OCI-LY7 (cell line): ENCODE data around the gene ICOSLG. TPM values are rescaled to one million over a fixed set of nuclear protein-coding genes. Genes with fewer than 3 reads are reported as not detected.
"Not testable (repeated sequence)": the region's sequence is repeated elsewhere in the genome, so short reads cannot be mapped to it uniquely, and the experiment has no call there.

ENCODE experiments used
- BruUV-seq: library from RNA; stranded (reverse); fragments of 400-500 nt; replicated peaks from 2 replicates; lab custom pipeline; 2021; lab: Mats Ljungman, UMichigan
- CTCF ChIA-PET: fragments of 300-600 bp; sonication (Branson Sonifier 250); formaldehyde crosslinking; loops from one replicate; lab custom pipeline; 2022; ENCODE audit warnings: antibody characterized with exemption; ENCODE audit not compliant: unreplicated experiment; lab: Charles Lee
- POLR2A ChIA-PET: fragments of 300-600 bp; sonication (Branson Sonifier 250); formaldehyde crosslinking; loops from one replicate; lab custom pipeline; 2022; ENCODE audit warnings: antibody characterized with exemption; lab: Charles Lee
- DNase-seq: peaks from one replicate; pipeline ENCODE4 v3.0.0-alpha.2; 2015; ENCODE audit warnings: low spot score
- H2AFZ ChIP-seq: fragments of 200-600 bp; sonication (generic), shearing (Covaris generic); 2 replicates; pipeline ENCODE4 v1.6.1; 2014; ENCODE audit warnings: mild to moderate bottlenecking, antibody characterized with exemption, low read length, moderate library complexity
- H3K27ac ChIP-seq: fragments of 200-600 bp; sonication (generic); 2 replicates; pipeline ENCODE4 v1.5.1; 2014; ENCODE audit warnings: mixed run types, low read depth, mild to moderate bottlenecking, moderate library complexity, low read length, inconsistent platforms; ENCODE audit not compliant: poor library complexity, severe bottlenecking
- H3K36me3 ChIP-seq: fragments of 200-600 bp; sonication (generic); 2 replicates; pipeline ENCODE4 v1.6.1; 2014; ENCODE audit warnings: mild to moderate bottlenecking, antibody characterized with exemption, low read length, moderate library complexity, mixed read lengths; ENCODE audit not compliant: insufficient read depth
- H3K4me1 ChIP-seq: fragments of 200-600 bp; sonication (generic); 2 replicates; pipeline ENCODE4 v1.5.1; 2014; ENCODE audit warnings: mild to moderate bottlenecking, low read length; ENCODE audit not compliant: insufficient read depth, poor library complexity, severe bottlenecking
- H3K4me2 ChIP-seq: fragments of 200-600 bp; sonication (generic); 2 replicates; pipeline ENCODE4 v1.6.1; 2014; ENCODE audit warnings: mild to moderate bottlenecking, low read length
- H3K4me3 ChIP-seq: fragments of 200-600 bp; sonication (generic); 2 replicates; pipeline ENCODE4 v1.5.1; 2014; ENCODE audit warnings: mild to moderate bottlenecking, low read depth, low read length; ENCODE audit not compliant: poor library complexity, severe bottlenecking
- H3K79me2 ChIP-seq: fragments of 200-600 bp; sonication (generic); 2 replicates; pipeline ENCODE4 v1.6.1; 2016; ENCODE audit warnings: low read depth, mild to moderate bottlenecking, low read length, moderate library complexity, mixed read lengths; ENCODE audit not compliant: insufficient read depth
- H3K9me2 ChIP-seq: fragments of 200-600 bp; sonication (generic); 2 replicates; pipeline ENCODE4 v1.6.1; 2016; ENCODE audit warnings: mild to moderate bottlenecking, low read length, mixed read lengths; ENCODE audit not compliant: insufficient read depth
- H3K9me3 ChIP-seq: fragments of 200-600 bp; sonication (generic); 2 replicates; pipeline ENCODE4 v1.6.1; 2014; ENCODE audit warnings: mild to moderate bottlenecking, mixed run types, low read length, mixed read lengths
- H4K20me1 ChIP-seq: fragments of 200-600 bp; sonication (generic); 2 replicates; pipeline ENCODE4 v1.6.1; 2014; ENCODE audit warnings: mild to moderate bottlenecking, antibody characterized with exemption, low read length, moderate library complexity, mixed read lengths; ENCODE audit not compliant: insufficient read depth
- EZH2phosphoT487 ChIP-seq: fragments of 200-600 bp; sonication (generic); IDR thresholded peaks from 2 replicates; pipeline ENCODE4 v1.6.1; 2018; ENCODE audit warnings: low read depth, borderline replicate concordance, mild to moderate bottlenecking, mixed run types, antibody characterized with exemption, low read length, moderate library complexity, mixed read lengths
- intact Hi-C: fragments of 100-400 bp; cut with micrococcal nuclease; formaldehyde crosslinking; loops from one replicate; pipeline ENCODE4 v1.10.0; 2022; ENCODE audit not compliant: unreplicated experiment
- total RNA-seq, 2 experiments: library from RNA; depleted of rRNA in 1 of 2; stranded (reverse); fragments of >200 nt in 1 of 2; shearing (Covaris generic) in 1 of 2; gene quantifications; 2 replicates each; pipeline ENCODE4 v1.2.3, GENCODE V29; 2014 to 2022
- TF ChIP-seq, protein P1 (sequence below): fragments of 200-600 bp; sonication (generic); conservative IDR thresholded peaks from 2 replicates; pipeline ENCODE4 v1.5.1; 2014; ENCODE audit warnings: mild to moderate bottlenecking, antibody characterized with exemption, low read length, moderate library complexity, mixed read lengths

Gene ICOSLG
- total RNA-seq, 2 experiments from 2014 or later: 5.2 to 8.3 TPM

DNA sequence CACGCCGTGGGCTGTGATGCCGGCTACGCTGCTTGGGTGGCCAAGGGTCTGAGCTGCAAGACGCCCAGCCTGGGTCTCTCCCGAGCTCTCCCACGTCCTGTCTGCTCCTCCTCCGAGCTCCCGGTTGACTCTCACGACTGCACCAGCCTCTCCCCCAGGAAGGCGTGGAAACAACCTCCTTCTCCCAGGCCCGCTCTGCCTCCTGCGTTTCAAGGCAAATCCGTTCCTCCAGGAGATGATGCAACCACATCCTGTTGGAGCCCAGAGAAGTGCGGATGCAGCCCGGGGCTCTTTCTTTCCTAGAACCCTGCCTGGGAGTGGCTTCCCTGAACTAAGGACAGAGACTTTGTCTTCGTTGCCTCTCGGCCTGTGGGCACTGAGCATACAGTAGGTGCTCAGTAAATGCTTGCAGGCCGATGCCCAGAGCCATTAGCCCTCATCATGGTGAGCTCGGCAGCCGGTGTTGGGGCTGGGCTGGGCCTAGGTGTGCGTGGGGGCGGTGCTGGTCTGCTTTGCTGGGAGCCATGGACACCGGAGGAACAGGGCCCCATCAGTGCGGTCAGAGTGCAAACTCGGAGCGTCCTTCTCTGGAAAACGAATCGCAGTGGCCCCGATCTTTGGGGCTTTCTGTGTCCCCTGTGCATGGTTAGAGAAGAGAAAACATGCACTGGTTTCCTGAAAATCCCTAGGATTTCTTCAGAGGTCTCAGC lies 38.0 kb downstream of the ICOSLG start:
- H4K20me1 ChIP-seq, H3K27ac ChIP-seq, intact Hi-C loops, H3K79me2 ChIP-seq, H3K9me3 ChIP-seq, H3K4me2 ChIP-seq, H3K9me2 ChIP-seq, CTCF ChIA-PET, H2AFZ ChIP-seq, H3K4me3 ChIP-seq, H3K36me3 ChIP-seq, POLR2A ChIA-PET, DNase-seq, BruUV-seq: not testable (repeated sequence)
- H3K4me1 ChIP-seq: peaks cover 19% of the 10 kb centered on the region

DNA sequence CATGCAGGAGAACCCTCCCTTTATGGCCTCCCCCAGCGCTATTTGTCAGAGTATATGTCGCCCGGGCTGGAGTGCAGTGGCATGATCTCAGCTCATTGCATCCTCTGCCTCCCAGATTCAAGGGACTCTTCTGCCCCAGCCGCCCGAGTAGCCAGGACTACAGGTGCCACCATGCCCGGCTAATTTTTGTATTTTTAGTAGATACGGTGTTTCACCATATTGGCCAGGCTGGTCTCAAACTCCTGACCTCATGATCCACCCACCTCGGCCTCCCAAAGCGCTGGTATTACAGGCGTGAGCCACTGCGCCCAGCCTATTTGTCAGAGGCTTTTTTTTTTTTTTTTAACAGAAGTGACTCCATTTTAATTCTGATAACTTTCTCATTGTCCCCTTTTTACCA lies 40.7 kb downstream of the ICOSLG start:
- BruUV-seq, DNase-seq, H3K79me2 ChIP-seq, H4K20me1 ChIP-seq, H3K9me2 ChIP-seq, intact Hi-C loops, H3K4me3 ChIP-seq, H3K36me3 ChIP-seq, H3K4me2 ChIP-seq, H3K27ac ChIP-seq, H3K9me3 ChIP-seq, POLR2A ChIA-PET, CTCF ChIA-PET, H2AFZ ChIP-seq: not testable (repeated sequence)
- peaks cover 30% of the 10 kb centered on the region for H3K4me1 ChIP-seq

DNA sequence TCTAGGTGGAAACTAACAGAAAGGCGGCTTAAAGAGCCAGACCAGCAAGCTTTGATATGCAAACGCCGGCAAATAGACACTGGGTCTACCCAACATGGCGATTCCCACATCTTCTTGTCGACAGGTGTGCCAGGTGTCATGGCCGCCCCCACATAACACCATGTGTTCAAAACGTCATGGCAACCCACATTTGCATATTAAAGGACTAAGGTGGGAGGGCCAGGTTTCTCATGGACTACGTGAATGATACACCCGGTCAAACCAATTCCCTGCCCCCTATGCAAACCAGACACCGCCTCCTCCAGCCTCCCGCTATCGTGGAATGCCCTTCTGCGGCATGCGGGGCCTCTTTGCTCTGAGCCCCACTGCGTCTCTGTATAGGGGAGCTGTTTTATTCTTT lies 41.3 kb downstream of the ICOSLG start:
- TF ChIP-seq, protein P1, sequence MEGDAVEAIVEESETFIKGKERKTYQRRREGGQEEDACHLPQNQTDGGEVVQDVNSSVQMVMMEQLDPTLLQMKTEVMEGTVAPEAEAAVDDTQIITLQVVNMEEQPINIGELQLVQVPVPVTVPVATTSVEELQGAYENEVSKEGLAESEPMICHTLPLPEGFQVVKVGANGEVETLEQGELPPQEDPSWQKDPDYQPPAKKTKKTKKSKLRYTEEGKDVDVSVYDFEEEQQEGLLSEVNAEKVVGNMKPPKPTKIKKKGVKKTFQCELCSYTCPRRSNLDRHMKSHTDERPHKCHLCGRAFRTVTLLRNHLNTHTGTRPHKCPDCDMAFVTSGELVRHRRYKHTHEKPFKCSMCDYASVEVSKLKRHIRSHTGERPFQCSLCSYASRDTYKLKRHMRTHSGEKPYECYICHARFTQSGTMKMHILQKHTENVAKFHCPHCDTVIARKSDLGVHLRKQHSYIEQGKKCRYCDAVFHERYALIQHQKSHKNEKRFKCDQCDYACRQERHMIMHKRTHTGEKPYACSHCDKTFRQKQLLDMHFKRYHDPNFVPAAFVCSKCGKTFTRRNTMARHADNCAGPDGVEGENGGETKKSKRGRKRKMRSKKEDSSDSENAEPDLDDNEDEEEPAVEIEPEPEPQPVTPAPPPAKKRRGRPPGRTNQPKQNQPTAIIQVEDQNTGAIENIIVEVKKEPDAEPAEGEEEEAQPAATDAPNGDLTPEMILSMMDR: no peak
- TF ChIP-seq EZH2phosphoT487: no peak
- no peaks in the 10 kb centered on the region for H3K9me3 ChIP-seq
- H3K79me2 ChIP-seq: no peaks in the 10 kb centered on the region
- no peak overlapping the region for H2AFZ ChIP-seq
- no peaks in the 10 kb centered on the region for H3K9me2 ChIP-seq
- DNase-seq: peak; percentile 37
- H3K27ac ChIP-seq: no peak overlapping the region
- H3K4me2 ChIP-seq: peak overlapping the region; percentile 32
- POLR2A ChIA-PET: no interaction called here
- no TSS peak for BruUV-seq
- peaks cover 30% of the 10 kb centered on the region for H3K4me1 ChIP-seq
- no peak overlapping the region for H3K4me3 ChIP-seq
- intact Hi-C loops: no loop called here
- no peaks in the 10 kb centered on the region for H3K36me3 ChIP-seq
- CTCF ChIA-PET: no interaction called here
- H4K20me1 ChIP-seq: no peaks in the 10 kb centered on the region

DNA sequence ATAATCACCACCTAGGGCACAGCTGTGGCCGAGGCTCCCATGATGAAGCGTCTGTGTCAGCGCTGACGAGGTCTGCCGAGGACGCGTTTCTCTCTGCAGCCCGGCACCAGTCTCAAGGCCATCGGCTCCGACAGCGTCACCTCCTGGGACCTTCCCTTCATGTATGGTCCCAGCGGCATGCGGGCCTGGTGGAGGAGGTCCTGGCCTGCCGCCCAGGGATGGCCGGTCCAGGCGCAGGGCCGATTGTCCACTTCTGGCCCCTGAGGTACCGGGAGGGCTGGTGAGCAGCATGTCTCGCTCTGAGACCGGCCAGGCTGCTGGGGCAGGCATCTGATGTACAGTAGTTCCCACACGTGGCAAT lies 43.6 kb downstream of the ICOSLG start:
- H3K4me2 ChIP-seq, BruUV-seq, H3K9me2 ChIP-seq, H3K79me2 ChIP-seq, H4K20me1 ChIP-seq, CTCF ChIA-PET, H3K27ac ChIP-seq, POLR2A ChIA-PET, H2AFZ ChIP-seq, DNase-seq, H3K36me3 ChIP-seq, H3K9me3 ChIP-seq, intact Hi-C loops, H3K4me3 ChIP-seq: not testable (repeated sequence)
- peaks cover 30% of the 10 kb centered on the region for H3K4me1 ChIP-seq

DNA sequence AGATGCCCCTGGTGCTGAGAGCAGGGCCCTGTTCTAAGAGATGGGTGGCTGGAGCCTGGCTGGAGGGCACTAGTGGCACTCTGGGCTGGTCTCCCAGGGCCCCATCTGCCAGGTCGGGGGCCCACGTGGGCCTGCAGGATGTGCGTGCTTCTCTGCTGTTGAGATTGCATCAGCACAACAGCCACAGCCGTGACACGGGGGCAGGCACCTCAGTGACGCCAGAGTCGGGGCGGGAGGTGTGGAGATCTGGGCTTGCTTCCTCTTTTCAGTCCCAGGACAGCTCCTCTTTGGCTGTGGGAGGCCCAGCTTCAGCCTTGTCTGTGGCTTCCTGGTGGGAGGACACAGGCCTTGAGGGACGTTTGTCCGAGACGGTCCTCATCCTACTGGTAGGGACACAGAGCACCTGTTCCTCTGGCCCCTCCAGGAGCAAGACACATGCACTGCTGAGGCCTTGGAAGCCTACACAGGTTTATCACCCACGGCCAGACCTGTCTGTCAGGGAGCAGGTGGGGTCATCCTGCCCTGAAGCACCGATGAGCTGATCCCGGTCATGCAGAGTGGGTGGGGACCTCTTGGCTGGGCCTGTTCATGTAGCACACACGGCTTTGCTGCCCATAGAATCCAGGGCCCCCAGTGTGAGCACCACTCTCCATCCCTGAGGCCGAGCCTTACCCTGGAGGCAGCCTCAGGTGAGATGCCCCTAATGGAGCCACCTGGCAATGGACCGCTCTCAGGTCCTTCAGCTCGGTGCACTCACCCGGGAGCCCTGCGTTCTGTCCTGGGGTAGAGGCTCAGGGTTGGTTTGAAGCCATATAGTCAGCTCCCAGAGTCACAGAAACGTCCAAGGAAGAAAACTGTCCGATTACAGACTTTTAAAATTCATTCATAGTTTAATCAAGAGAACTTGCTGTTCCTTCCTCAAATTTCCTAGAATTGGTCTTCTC lies 44.3 kb downstream of the ICOSLG start:
- Histone ChIP-seq H3K4me2 (peak overlapping the region; percentile 44; the same call in 1 of the 2 replicates), H3K27ac (peak overlapping the region; percentile 57), H3K4me1 (peaks cover 30% of the 10 kb centered on the region), H2AFZ (peak overlapping the region; percentile 80)
- peak; percentile 91 for DNase-seq
- intact Hi-C loops, H3K9me3 ChIP-seq, H3K36me3 ChIP-seq, H4K20me1 ChIP-seq, POLR2A ChIA-PET, CTCF ChIA-PET, H3K4me3 ChIP-seq, H3K9me2 ChIP-seq, H3K79me2 ChIP-seq: not testable (repeated sequence)
- BruUV-seq: TSS peak; percentile 85
